Left forelimb (tissue), 1 donor: ENCODE data around the gene BARHL2.

Source experiments
- DNase-seq: peaks from one replicate; pipeline ENCODE4 v3.0.0-alpha.2; 2018; ENCODE audit warnings: low spot score

BARHL2 gene

DNA sequence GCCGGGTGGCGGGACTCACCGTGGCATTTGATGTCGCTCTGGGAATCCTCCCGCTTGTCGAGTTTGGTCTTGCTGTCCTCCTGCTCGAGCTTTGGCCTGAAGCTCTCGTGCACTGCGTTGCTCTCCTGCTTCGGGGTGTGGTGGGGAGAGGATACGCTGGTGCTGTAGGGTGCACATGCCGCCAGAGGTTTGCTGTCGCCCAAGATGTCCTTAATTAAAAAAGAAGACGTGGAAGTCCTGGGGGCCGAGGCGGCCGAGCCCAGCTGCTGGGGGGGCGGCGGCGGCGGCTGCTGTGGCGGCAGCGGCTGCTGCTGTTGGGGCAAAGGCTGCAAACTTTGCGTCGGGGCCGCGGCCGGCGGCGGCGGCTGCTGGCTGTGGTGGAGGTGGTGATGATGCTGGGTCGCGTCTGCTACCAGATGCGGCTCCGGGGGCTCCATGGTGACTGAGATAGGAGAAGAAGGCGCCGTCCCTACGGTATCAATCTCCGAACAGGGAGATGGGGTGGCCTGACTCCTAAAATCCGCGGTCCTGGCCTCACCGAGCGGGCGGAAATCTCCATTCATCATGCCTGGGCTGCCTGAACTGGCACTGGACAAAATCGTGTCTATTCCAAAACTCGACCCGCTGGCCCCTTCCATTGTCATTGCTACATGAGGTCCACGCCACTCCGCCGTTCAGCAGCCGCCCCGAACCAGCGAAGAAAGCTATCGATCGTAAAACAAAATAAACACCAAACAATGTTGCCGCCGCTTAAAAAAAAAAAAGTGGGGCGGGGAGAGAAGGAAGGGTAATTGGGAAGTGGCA is at the start of gene BARHL2:
TSS of gene BARHL2 (minus strand) at position 751 of the 804 bp plus-strand sequence. CDS start at position 644, 107 bp downstream.
- no peak for DNase-seq

DNA sequence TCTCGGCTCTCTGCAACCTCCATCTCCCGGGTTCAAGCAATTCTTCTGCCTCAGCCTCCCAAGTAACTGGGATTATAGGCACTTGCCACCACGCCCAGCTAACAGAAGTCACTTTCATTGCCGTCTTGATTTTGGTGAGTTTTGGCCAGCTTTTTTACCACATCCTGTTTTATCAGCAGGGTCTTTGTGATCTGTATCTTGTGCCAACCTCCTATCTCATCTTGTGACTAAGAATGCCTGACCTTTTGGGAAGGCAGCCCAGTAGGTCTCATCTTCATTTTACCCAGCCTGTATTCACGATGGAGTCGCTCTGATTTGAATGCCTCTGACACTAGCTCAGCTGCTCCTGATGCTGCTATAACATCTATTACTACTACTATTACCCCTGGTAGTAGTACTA is 46.8 kb upstream of the BARHL2 start:
- no peak for DNase-seq

DNA sequence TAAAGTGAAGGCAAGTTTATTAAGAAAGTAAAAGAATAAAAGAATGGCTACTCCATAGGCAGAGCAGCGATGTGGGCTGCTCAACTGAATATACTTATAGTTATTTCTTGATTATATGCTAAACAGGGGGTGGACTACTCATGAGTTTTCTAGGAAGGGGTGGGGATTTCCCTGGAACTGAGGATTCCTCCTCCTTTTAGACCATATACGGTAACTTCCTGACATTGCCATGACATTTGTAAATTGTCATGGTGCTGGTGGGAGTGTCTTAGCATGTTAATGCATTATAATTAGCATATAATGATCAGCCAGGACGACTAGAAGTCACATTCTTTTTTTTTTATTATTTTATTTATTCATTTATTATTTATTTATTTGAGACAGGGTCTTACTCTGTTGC is 46.4 kb upstream of the BARHL2 start:
- no peak for DNase-seq

GRCh38 chr1:90761781-90762589 is 44.9 kb upstream of the BARHL2 start:
- DNase-seq = no peak

DNA sequence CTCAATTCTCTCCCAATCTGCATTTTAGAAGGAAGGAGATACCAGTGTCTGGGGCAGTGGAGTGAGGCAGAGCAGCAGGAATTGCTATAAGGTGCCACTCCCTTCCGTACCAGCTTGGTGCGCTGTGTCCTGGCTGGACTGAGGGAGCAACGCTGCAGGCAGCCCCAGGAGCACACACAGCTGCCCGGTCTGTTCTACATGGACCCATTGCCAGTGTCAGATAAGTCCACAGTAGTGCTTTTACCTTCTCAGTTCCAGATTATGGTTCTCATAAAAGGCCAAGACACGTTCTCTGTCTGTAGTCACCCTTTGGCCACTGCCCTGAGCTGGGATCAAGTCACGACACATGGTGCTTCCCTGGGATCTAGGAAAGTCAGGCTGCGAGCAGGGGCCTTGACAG is 44.1 kb upstream of the BARHL2 start:
- no peak for DNase-seq

GRCh38 chr1:90753556-90753955 is 36.5 kb upstream of the BARHL2 start:
- DNase-seq = no peak

GRCh38 chr1:90748668-90749067 is 31.6 kb upstream of the BARHL2 start:
- DNase-seq = no peak

DNA sequence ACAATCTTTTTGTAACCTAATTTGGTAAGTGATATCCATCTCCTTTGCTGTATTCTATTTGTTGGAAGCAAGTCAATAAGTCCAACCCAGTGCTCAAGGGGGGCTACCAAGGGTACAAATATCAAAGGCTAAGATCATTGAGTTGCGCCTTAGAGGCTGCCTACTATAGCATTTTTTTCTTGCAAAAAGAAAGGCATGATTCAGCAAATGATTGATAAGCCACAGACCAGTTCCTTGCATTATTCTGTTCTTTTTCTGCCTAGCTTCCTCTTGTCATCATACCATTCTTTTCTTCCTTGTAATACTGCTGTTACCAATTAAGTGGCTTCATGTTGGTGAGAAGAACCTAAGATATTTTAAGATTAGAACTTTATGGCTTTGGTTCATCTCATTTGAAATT is 29.8 kb upstream of the BARHL2 start:
- no peak for DNase-seq

DNA sequence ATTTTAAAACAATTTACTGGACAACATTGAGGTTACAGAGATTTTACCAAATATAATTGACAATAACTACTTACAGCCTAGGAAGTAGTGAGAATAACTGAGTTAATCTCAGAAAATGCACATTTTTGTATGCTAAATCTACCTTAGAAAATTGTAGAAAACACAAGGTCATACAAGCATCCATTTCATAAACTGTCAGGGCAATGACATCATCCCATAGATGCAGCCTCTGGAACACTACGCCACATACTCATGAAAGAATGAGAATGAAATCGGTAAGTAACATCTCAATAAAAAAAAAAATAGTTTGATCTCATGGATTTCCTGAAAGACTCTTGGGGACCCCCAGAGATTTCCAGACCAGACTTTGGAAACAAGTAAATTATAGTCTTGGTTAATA is 28.9 kb upstream of the BARHL2 start:
- no peak for DNase-seq

- DNase-seq = no peak
These were observed 15.0 kb upstream of the BARHL2 start for GRCh38 chr1:90732136-90732535.

GRCh38 chr1:90731382-90732050 is 14.4 kb upstream of the BARHL2 start:
- DNase-seq = no peak

DNA sequence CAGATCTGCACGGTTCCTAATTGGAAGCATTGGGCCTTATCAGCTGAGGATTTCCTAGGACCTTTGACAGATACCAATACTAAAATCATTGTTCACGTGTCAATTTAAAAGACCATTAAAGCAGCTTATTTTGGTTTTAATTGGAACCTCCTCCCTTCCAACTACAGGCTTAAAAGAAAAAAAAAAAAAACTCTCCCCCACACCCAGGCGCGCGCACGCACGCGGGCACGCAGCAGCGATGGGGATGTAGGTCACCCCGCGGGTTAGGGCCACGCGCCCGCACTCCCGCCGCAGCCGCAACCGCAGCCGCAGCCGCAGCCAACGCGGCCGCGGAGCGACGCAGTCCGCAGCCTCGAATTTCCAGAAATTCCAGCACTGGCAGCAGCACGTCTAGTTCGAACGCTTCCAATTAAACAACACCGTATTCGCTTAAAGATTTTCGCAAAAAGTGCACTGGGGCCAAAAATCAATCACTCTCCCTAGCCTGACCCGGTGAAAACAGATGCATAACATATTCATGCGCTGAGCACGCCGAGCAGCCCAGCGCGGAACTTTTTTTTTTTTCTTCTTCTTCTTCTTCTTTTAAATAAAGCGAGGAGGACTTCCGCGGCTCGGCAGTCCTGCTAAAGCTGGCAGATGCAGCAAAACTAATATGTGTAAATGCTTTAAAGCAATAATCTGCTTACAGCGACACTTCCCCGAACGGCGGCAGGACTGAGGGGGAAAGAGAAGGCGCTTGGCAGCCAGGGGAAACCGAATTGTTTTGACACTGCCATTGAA is 13.3 kb upstream of the BARHL2 start:
- no peak for DNase-seq

- no peak for DNase-seq
These were observed 12.6 kb upstream of the BARHL2 start for GRCh38 chr1:90729504-90730242.

DNA sequence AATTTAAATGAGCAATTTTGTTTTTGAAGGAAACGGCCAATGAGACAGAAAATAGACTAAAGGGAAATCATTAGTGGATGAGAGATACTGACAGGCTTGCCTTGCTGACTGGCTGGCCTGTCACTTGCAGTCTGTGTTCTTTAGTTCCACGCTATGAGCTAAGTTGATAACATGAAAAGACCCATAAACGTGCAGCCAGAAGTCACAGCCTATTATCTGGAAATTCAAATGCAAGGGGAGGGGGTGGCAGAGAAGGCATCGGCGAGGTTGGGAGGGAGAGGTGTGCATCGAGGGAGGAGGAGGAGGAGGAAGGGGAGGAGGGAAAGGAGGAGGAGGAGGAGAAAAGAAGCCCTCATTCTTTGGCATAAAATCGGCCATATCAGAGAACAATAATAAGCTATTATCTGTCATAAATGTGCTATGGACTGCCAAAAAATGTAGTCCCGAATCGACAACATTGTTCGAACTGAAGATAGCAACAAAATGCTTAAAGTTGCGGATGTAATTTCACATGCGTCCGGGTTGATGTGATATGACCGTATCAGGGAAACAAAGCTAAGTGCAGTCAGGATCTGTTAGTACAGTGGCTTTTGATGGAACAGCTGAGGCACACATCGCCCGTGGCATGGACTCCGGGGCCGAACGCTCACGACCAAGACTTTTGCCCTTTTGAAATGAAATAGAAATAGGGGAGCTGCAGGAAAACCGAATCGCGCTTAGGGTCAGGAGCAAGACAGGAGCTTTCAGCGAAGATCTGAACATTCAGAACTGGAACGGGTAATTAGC is 11.6 kb upstream of the BARHL2 start:
- DNase-seq = no peak

GRCh38 chr1:90727917-90728501 is 10.9 kb upstream of the BARHL2 start:
- no peak for DNase-seq

- no peak for DNase-seq
These were observed 9.9 kb upstream of the BARHL2 start for GRCh38 chr1:90726986-90727480.

DNA sequence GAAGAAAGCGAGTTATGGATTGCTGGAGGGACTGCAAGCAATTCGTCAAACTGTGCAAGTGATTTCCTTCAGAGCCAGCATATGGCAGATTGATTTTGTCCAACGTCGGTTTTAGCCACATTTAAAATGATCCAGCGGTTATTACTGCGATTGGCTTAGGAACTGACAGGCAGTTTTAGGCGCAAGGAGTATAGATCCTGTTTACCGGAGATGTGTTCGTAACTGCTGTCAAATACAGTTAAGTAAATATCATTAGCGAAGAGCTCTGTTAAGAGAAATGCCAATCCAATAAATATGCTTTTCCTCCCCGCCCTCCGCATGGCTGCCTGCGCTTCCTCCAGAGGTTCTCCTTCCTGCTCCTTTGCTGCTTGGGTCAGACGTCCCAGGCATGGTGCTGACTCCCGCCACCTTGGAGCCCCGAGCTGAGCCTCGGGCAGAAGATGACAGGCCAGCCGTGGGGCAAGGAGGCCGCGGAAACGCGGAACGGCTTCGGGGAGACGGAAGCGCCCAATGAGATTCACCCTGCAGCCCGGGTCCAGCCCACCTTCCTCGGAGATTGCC is 9.4 kb upstream of the BARHL2 start:
- DNase-seq = no peak

- peak; percentile 68 for DNase-seq
These were observed 8.7 kb upstream of the BARHL2 start for GRCh38 chr1:90725657-90726424.
